Neuronal stem cell (in vitro differentiated cells): ENCODE measurements around the gene MYOCD.

Source experiments
- DNase-seq: peaks from one replicate; pipeline ENCODE4 v3.0.0-alpha.2; 2013; ENCODE audit warnings: low spot score
- H2AFZ ChIP-seq: one replicate; pipeline ENCODE4 v1.6.1; 2013; ENCODE audit warnings: mild to moderate bottlenecking, low read length, inconsistent platforms
- H2AK5ac ChIP-seq: 2 replicates; pipeline ENCODE4 v1.6.1; 2013; ENCODE audit warnings: low read depth, mild to moderate bottlenecking, inconsistent platforms, low read length, moderate library complexity, mixed read lengths
- H2BK120ac ChIP-seq: 2 replicates; pipeline ENCODE4 v1.6.1; 2013; ENCODE audit warnings: low read depth, mild to moderate bottlenecking, inconsistent platforms, low read length, moderate library complexity, mixed read lengths
- H2BK12ac ChIP-seq: one replicate; pipeline ENCODE4 v1.6.1; 2013; ENCODE audit warnings: low read length, inconsistent platforms
- H2BK15ac ChIP-seq: 2 replicates; pipeline ENCODE4 v1.6.1; 2013; ENCODE audit warnings: mild to moderate bottlenecking, low read length, inconsistent platforms, mixed read lengths
- H2BK5ac ChIP-seq: one replicate; pipeline ENCODE4 v1.6.1; 2013; ENCODE audit warnings: inconsistent platforms, mild to moderate bottlenecking, low read length, moderate library complexity
- H3K14ac ChIP-seq: one replicate; pipeline ENCODE4 v1.6.1; 2013; ENCODE audit warnings: low read length, inconsistent platforms
- H3K18ac ChIP-seq: 2 replicates; pipeline ENCODE4 v1.6.1; 2013; ENCODE audit warnings: low read length, inconsistent platforms
- H3K23ac ChIP-seq: 2 replicates; pipeline ENCODE4 v1.6.1; 2013; ENCODE audit warnings: low read depth, mild to moderate bottlenecking, mixed read lengths, low read length, inconsistent platforms; ENCODE audit not compliant: poor library complexity
- H3K27ac ChIP-seq: replicated peaks from 3 replicates; pipeline ENCODE4 v1.5.1; 2013; ENCODE audit warnings: low read length, inconsistent platforms
- H3K27me3 ChIP-seq, 3 experiments: 2 replicates each; pipeline ENCODE4 v1.6.1; 2013; ENCODE audit warnings: low read length in 3 of 3, mild to moderate bottlenecking in 2 of 3, inconsistent platforms in 1 of 3, low read depth in 1 of 3, mixed read lengths in 1 of 3, moderate library complexity in 1 of 3; ENCODE audit not compliant: control insufficient read depth in 3 of 3, insufficient read depth in 3 of 3
- H3K36me3 ChIP-seq, 2 donors: replicated peaks in 1 of 2; 2 replicates each; pipeline ENCODE4 v1.6.1; 2013; ENCODE audit warnings: low read length in 2 of 2; ENCODE audit not compliant: control insufficient read depth in 2 of 2, insufficient read depth in 2 of 2
- H3K4ac ChIP-seq: 2 replicates; pipeline ENCODE4 v1.6.1; 2013; ENCODE audit warnings: inconsistent platforms, mild to moderate bottlenecking, low read length, moderate library complexity
- H3K4me1 ChIP-seq, 2 donors: 1 replicate in 1 of 2; 2 replicates in 1 of 2; pipeline ENCODE4 v1.6.1; 2013; ENCODE audit warnings: low read length in 2 of 2, low read depth in 1 of 2; ENCODE audit not compliant: control insufficient read depth in 2 of 2, insufficient read depth in 1 of 2
- H3K4me2 ChIP-seq: one replicate; pipeline ENCODE4 v1.6.1; 2013; ENCODE audit warnings: mild to moderate bottlenecking, low read length, inconsistent platforms; ENCODE audit not compliant: insufficient read depth, poor library complexity, severe bottlenecking
- H3K4me3 ChIP-seq, 2 donors: 2 replicates each; pipeline ENCODE4 v1.5.1; 2013; ENCODE audit warnings: low read length in 2 of 2, mild to moderate bottlenecking in 2 of 2, inconsistent platforms in 1 of 2, moderate library complexity in 1 of 2
- H3K79me1 ChIP-seq: one replicate; pipeline ENCODE4 v1.6.1; 2013; ENCODE audit warnings: low read depth, mild to moderate bottlenecking, inconsistent platforms, low read length, moderate library complexity
- H3K9ac ChIP-seq: one replicate; pipeline ENCODE4 v1.6.1; 2013; ENCODE audit warnings: mild to moderate bottlenecking, low read depth, low read length, inconsistent platforms; ENCODE audit not compliant: poor library complexity
- H3K9me3 ChIP-seq, 2 donors: replicated peaks in 1 of 2; 2 replicates each; pipeline versions ENCODE3 to v1.6.1; 2013; ENCODE audit warnings: low read length in 2 of 2, mild to moderate bottlenecking in 2 of 2, inconsistent platforms in 1 of 2, low read depth in 1 of 2, mixed read lengths in 1 of 2, moderate library complexity in 1 of 2; ENCODE audit not compliant: control insufficient read depth in 2 of 2, insufficient read depth in 1 of 2
- H4K8ac ChIP-seq: one replicate; pipeline ENCODE4 v1.6.1; 2013; ENCODE audit warnings: low read depth, mild to moderate bottlenecking, inconsistent platforms, low read length, moderate library complexity
- H4K91ac ChIP-seq: one replicate; pipeline ENCODE4 v1.6.1; 2013; ENCODE audit warnings: low read length, low read depth, mild to moderate bottlenecking, inconsistent platforms; ENCODE audit not compliant: poor library complexity
- WGBS, 2 donors: extraction: QIAGEN DNeasy Blood & Tissue Kit; methylation state at CpG; one replicate each; pipeline ENCODE4 v1.1.7; 2013; ENCODE audit warnings: missing lambda C conversion rate in 2 of 2, mixed read lengths in 1 of 2; ENCODE audit not compliant: insufficient read length in 2 of 2, insufficient replicate concordance in 1 of 2; ENCODE audit errors: extremely low coverage in 2 of 2; 5-methylcytosine and 5-hydroxymethylcytosine counted together

MYOCD gene

GRCh38 chr17:12642034-12642433 is 23.7 kb upstream of the MYOCD start:
- no peak overlapping the region for H3K4ac ChIP-seq
- H3K4me3 ChIP-seq = no peak overlapping the region
- H3K9me3 ChIP-seq = no peaks in the 10 kb centered on the region
- H3K36me3 ChIP-seq = no peaks in the 10 kb centered on the region
- no CpG with 5 or more reads among the region's 4 CpGs for WGBS, 2 donors
- H2AFZ ChIP-seq = no peak overlapping the region
- no peak overlapping the region for H2AK5ac ChIP-seq
- H3K4me2 ChIP-seq = no peak overlapping the region
- H4K8ac ChIP-seq = no peak overlapping the region
- no peak overlapping the region for H2BK15ac ChIP-seq
- DNase-seq = no peak
- no peak overlapping the region for H2BK12ac ChIP-seq
- no peaks in the 10 kb centered on the region for H3K79me1 ChIP-seq
- H3K27ac ChIP-seq = no peak overlapping the region
- H3K27me3 ChIP-seq = no peaks in the 10 kb centered on the region
- no peak overlapping the region for H3K14ac ChIP-seq
- H2BK5ac ChIP-seq = no peak overlapping the region
- H3K9ac ChIP-seq = no peak overlapping the region
- H3K4me1 ChIP-seq = no peaks in the 10 kb centered on the region
- no peak overlapping the region for H4K91ac ChIP-seq
- H2BK120ac ChIP-seq = no peak overlapping the region
- H3K18ac ChIP-seq = no peak overlapping the region
- no peak overlapping the region for H3K23ac ChIP-seq

GRCh38 chr17:12643822-12644221 is 21.9 kb upstream of the MYOCD start:
- H3K9ac ChIP-seq = no peak overlapping the region
- H3K27ac ChIP-seq = no peak overlapping the region
- no peak for DNase-seq
- no peaks in the 10 kb centered on the region for H3K9me3 ChIP-seq
- H2BK15ac ChIP-seq = no peak overlapping the region
- no peaks in the 10 kb centered on the region for H3K79me1 ChIP-seq
- no peaks in the 10 kb centered on the region for H3K36me3 ChIP-seq
- no peaks in the 10 kb centered on the region for H3K27me3 ChIP-seq
- H3K4me1 ChIP-seq = no peaks in the 10 kb centered on the region
- H4K8ac ChIP-seq = no peak overlapping the region
- H3K23ac ChIP-seq = no peak overlapping the region
- no peak overlapping the region for H3K18ac ChIP-seq
- H2BK12ac ChIP-seq = no peak overlapping the region
- no peak overlapping the region for H3K4ac ChIP-seq
- WGBS, 2 donors = no CpG with 5 or more reads among the region's 1 CpG
- H2AK5ac ChIP-seq = no peak overlapping the region
- no peak overlapping the region for H2BK5ac ChIP-seq
- no peak overlapping the region for H3K4me2 ChIP-seq
- H3K14ac ChIP-seq = no peak overlapping the region
- no peak overlapping the region for H4K91ac ChIP-seq
- H3K4me3 ChIP-seq = no peak overlapping the region
- H2BK120ac ChIP-seq = no peak overlapping the region
- H2AFZ ChIP-seq = no peak overlapping the region

GRCh38 chr17:12644623-12645022 is 21.1 kb upstream of the MYOCD start:
- H3K36me3 ChIP-seq = no peaks in the 10 kb centered on the region
- no peak overlapping the region for H2BK120ac ChIP-seq
- H4K91ac ChIP-seq = no peak overlapping the region
- no peak overlapping the region for H3K23ac ChIP-seq
- no peaks in the 10 kb centered on the region for H3K9me3 ChIP-seq
- H3K9ac ChIP-seq = no peak overlapping the region
- no peak overlapping the region for H2BK12ac ChIP-seq
- no peak overlapping the region for H2BK5ac ChIP-seq
- no peak overlapping the region for H3K4me2 ChIP-seq
- H3K4ac ChIP-seq = no peak overlapping the region
- H2AK5ac ChIP-seq = no peak overlapping the region
- no peak overlapping the region for H4K8ac ChIP-seq
- DNase-seq = no peak
- no peak overlapping the region for H2AFZ ChIP-seq
- no peak overlapping the region for H3K27ac ChIP-seq
- no peak overlapping the region for H3K4me3 ChIP-seq
- no peak overlapping the region for H2BK15ac ChIP-seq
- H3K14ac ChIP-seq = no peak overlapping the region
- H3K18ac ChIP-seq = no peak overlapping the region
- peaks cover 0 to 2% of the 10 kb centered on the region in 2 donors for H3K4me1 ChIP-seq
- no peaks in the 10 kb centered on the region for H3K79me1 ChIP-seq
- no peaks in the 10 kb centered on the region for H3K27me3 ChIP-seq

- Histone ChIP-seq H3K4me2 (no peak overlapping the region), H2BK15ac (no peak overlapping the region), H3K9ac (no peak overlapping the region), H3K18ac (no peak overlapping the region), H3K4me3 (no peak overlapping the region), H3K23ac (no peak overlapping the region), H3K9me3 (no peaks in the 10 kb centered on the region), H3K27me3 (no peaks in the 10 kb centered on the region), H4K91ac (no peak overlapping the region), H3K4ac (no peak overlapping the region), H4K8ac (no peak overlapping the region), H3K36me3 (no peaks in the 10 kb centered on the region), H3K79me1 (no peaks in the 10 kb centered on the region), H3K14ac (no peak overlapping the region), H2BK120ac (no peak overlapping the region), H2AFZ (no peak overlapping the region), H2BK12ac (no peak overlapping the region), H2AK5ac (no peak overlapping the region), H3K4me1 (peaks cover 0 to 2% of the 10 kb centered on the region in 2 donors), H3K27ac (no peak overlapping the region), H2BK5ac (no peak overlapping the region)
- no CpG with 5 or more reads among the region's 6 CpGs for WGBS, 2 donors
- DNase-seq = no peak
These were observed 18.8 kb upstream of the MYOCD start for GRCh38 chr17:12646761-12647422.
